Measurements from ENCODE around the gene MLC1.

- TF ChIP-seq, protein P1, sequence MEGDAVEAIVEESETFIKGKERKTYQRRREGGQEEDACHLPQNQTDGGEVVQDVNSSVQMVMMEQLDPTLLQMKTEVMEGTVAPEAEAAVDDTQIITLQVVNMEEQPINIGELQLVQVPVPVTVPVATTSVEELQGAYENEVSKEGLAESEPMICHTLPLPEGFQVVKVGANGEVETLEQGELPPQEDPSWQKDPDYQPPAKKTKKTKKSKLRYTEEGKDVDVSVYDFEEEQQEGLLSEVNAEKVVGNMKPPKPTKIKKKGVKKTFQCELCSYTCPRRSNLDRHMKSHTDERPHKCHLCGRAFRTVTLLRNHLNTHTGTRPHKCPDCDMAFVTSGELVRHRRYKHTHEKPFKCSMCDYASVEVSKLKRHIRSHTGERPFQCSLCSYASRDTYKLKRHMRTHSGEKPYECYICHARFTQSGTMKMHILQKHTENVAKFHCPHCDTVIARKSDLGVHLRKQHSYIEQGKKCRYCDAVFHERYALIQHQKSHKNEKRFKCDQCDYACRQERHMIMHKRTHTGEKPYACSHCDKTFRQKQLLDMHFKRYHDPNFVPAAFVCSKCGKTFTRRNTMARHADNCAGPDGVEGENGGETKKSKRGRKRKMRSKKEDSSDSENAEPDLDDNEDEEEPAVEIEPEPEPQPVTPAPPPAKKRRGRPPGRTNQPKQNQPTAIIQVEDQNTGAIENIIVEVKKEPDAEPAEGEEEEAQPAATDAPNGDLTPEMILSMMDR (IDR thresholded peaks at IDR 0.05) = no peak
- TF ChIP-seq, protein P2, sequence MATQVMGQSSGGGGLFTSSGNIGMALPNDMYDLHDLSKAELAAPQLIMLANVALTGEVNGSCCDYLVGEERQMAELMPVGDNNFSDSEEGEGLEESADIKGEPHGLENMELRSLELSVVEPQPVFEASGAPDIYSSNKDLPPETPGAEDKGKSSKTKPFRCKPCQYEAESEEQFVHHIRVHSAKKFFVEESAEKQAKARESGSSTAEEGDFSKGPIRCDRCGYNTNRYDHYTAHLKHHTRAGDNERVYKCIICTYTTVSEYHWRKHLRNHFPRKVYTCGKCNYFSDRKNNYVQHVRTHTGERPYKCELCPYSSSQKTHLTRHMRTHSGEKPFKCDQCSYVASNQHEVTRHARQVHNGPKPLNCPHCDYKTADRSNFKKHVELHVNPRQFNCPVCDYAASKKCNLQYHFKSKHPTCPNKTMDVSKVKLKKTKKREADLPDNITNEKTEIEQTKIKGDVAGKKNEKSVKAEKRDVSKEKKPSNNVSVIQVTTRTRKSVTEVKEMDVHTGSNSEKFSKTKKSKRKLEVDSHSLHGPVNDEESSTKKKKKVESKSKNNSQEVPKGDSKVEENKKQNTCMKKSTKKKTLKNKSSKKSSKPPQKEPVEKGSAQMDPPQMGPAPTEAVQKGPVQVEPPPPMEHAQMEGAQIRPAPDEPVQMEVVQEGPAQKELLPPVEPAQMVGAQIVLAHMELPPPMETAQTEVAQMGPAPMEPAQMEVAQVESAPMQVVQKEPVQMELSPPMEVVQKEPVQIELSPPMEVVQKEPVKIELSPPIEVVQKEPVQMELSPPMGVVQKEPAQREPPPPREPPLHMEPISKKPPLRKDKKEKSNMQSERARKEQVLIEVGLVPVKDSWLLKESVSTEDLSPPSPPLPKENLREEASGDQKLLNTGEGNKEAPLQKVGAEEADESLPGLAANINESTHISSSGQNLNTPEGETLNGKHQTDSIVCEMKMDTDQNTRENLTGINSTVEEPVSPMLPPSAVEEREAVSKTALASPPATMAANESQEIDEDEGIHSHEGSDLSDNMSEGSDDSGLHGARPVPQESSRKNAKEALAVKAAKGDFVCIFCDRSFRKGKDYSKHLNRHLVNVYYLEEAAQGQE (IDR thresholded peaks at IDR 0.05; ENCODE audit: insufficient read depth in 1 of 2, low read depth in 2 of 2, low read length in 1 of 2) = no peak
- no peak for TF ChIP-seq SIN3A (IDR thresholded peaks at IDR 0.05; ENCODE audit: borderline replicate concordance, insufficient read depth, low read depth, low read length)
Measured at GRCh38 chr22:50035131-50035881, 49.9 kb downstream of the MLC1 start.
